ENCODE data around the gene PIGW. TPM values are rescaled to one million over a fixed set of nuclear protein-coding genes. Genes with fewer than 3 reads are reported as not detected.

The PIGW gene
- total and polyA plus RNA-seq, 4 donors = 5.2 to 11.6 (median 8.6) TPM

- Histone ChIP-seq H3K27ac (ENCODE audit: low read depth, low read length) (no peak overlapping the region), H3K4me3 (ENCODE audit: low read depth, low read length) (no peak overlapping the region), H3K9me3 (ENCODE audit: control insufficient read depth, insufficient read depth, low read length) (no peaks in the 10 kb centered on the region), H3K36me3 (ENCODE audit: control insufficient read depth, insufficient read depth, low read length) (no peaks in the 10 kb centered on the region), H3K27me3 (ENCODE audit: control insufficient read depth, insufficient read depth, low read length) (no peaks in the 10 kb centered on the region), H3K4me1 (ENCODE audit: control insufficient read depth, insufficient read depth, low read length) (peaks cover 24% of the 10 kb centered on the region)
- DNase-seq (ENCODE audit: low read depth in 4 of 6, low spot score in 6 of 6) = no peak
- 100% methylated on average over 13 of the region's 15 CpGs for WGBS (ENCODE audit: insufficient coverage)
These were observed 8.0 kb downstream of the PIGW start for GRCh38 chr17:36542755-36543154.

- peak in 3 of 6 donors; percentile 29 to 69 (median 49) for DNase-seq (ENCODE audit: low read depth in 4 of 6, low spot score in 6 of 6)
- Histone ChIP-seq H3K4me1 (ENCODE audit: control insufficient read depth, insufficient read depth, low read length) (peaks cover 24% of the 10 kb centered on the region), H3K27ac (ENCODE audit: low read depth, low read length) (peak overlapping the region; percentile 98), H3K27me3 (ENCODE audit: control insufficient read depth, insufficient read depth, low read length) (no peaks in the 10 kb centered on the region), H3K4me3 (ENCODE audit: low read depth, low read length) (peak overlapping the region; percentile 97), H3K36me3 (ENCODE audit: control insufficient read depth, insufficient read depth, low read length) (no peaks in the 10 kb centered on the region), H3K9me3 (ENCODE audit: control insufficient read depth, insufficient read depth, low read length) (no peaks in the 10 kb centered on the region)
- 0% methylated on average over 10 of the region's 10 CpGs for WGBS (ENCODE audit: insufficient coverage)
These were observed 9.2 kb downstream of the PIGW start for GRCh38 chr17:36544044-36544306.

- DNase-seq (ENCODE audit: low read depth in 4 of 6, low spot score in 6 of 6) = peak; percentile 71 to 98 (median 87)
- no peaks in the 10 kb centered on the region for H3K36me3 ChIP-seq (ENCODE audit: control insufficient read depth, insufficient read depth, low read length)
- H3K4me1 ChIP-seq (ENCODE audit: control insufficient read depth, insufficient read depth, low read length) = peaks cover 24% of the 10 kb centered on the region
- no peaks in the 10 kb centered on the region for H3K9me3 ChIP-seq (ENCODE audit: control insufficient read depth, insufficient read depth, low read length)
- H3K4me3 ChIP-seq (ENCODE audit: low read depth, low read length) = peak within 1 kb of the TSS; percentile 97
- H3K27me3 ChIP-seq (ENCODE audit: control insufficient read depth, insufficient read depth, low read length) = no peaks in the 10 kb centered on the region
- WGBS (ENCODE audit: insufficient coverage) = under 1% methylated on average over 62 of the region's 71 CpGs
- peak within 1 kb of the TSS; percentile 98 for H3K27ac ChIP-seq (ENCODE audit: low read depth, low read length)
These were observed 9.7 kb downstream of the PIGW start, which contains the start of gene GGNBP2 for GRCh38 chr17:36544307-36545076. GGNBP2 (plus strand) TSS chr17:36544919; CDS start chr17:36545725, 806 bp downstream.

- H3K36me3 ChIP-seq (ENCODE audit: control insufficient read depth, insufficient read depth, low read length) = no peaks in the 10 kb centered on the region
- no peaks in the 10 kb centered on the region for H3K27me3 ChIP-seq (ENCODE audit: control insufficient read depth, insufficient read depth, low read length)
- DNase-seq (ENCODE audit: low read depth in 4 of 6, low spot score in 6 of 6) = no peak
- peaks cover 24% of the 10 kb centered on the region for H3K4me1 ChIP-seq (ENCODE audit: control insufficient read depth, insufficient read depth, low read length)
- no peaks in the 10 kb centered on the region for H3K9me3 ChIP-seq (ENCODE audit: control insufficient read depth, insufficient read depth, low read length)
- peak overlapping the region; percentile 97 for H3K4me3 ChIP-seq (ENCODE audit: low read depth, low read length)
- WGBS (ENCODE audit: insufficient coverage) = 0% methylated on average over 26 of the region's 38 CpGs
- peak overlapping the region; percentile 98 for H3K27ac ChIP-seq (ENCODE audit: low read depth, low read length)
These were observed 10.3 kb downstream of the PIGW start for GRCh38 chr17:36545077-36545464.

- Histone ChIP-seq H3K9me3 (ENCODE audit: control insufficient read depth, insufficient read depth, low read length) (no peaks in the 10 kb centered on the region), H3K36me3 (ENCODE audit: control insufficient read depth, insufficient read depth, low read length) (no peaks in the 10 kb centered on the region), H3K27me3 (ENCODE audit: control insufficient read depth, insufficient read depth, low read length) (no peaks in the 10 kb centered on the region), H3K4me3 (ENCODE audit: low read depth, low read length) (peak overlapping the region; percentile 97), H3K4me1 (ENCODE audit: control insufficient read depth, insufficient read depth, low read length) (peaks cover 24% of the 10 kb centered on the region), H3K27ac (ENCODE audit: low read depth, low read length) (peak overlapping the region; percentile 98)
- DNase-seq (ENCODE audit: low read depth in 4 of 6, low spot score in 6 of 6) = peak; percentile 81 to 99 (median 94)
- WGBS (ENCODE audit: insufficient coverage) = under 1% methylated on average over 37 of the region's 60 CpGs
These were observed 11.0 kb downstream of the PIGW start for GRCh38 chr17:36545465-36546417.

GRCh38 chr17:36546418-36547093 lies 11.8 kb downstream of the PIGW start:
- Histone ChIP-seq H3K27ac (ENCODE audit: low read depth, low read length) (peak overlapping the region; percentile 98), H3K4me3 (ENCODE audit: low read depth, low read length) (peak overlapping the region; percentile 97), H3K9me3 (ENCODE audit: control insufficient read depth, insufficient read depth, low read length) (no peaks in the 10 kb centered on the region), H3K4me1 (ENCODE audit: control insufficient read depth, insufficient read depth, low read length) (peaks cover 24% of the 10 kb centered on the region), H3K27me3 (ENCODE audit: control insufficient read depth, insufficient read depth, low read length) (no peaks in the 10 kb centered on the region), H3K36me3 (ENCODE audit: control insufficient read depth, insufficient read depth, low read length) (no peaks in the 10 kb centered on the region)
- WGBS (ENCODE audit: insufficient coverage) = 49% methylated on average over 5 of the region's 7 CpGs
- DNase-seq (ENCODE audit: low read depth in 4 of 6, low spot score in 6 of 6) = no peak

GRCh38 chr17:36547776-36548175 lies 13.0 kb downstream of the PIGW start:
- H3K4me3 ChIP-seq (ENCODE audit: low read depth, low read length) = no peak overlapping the region

GRCh38 chr17:36550491-36551417 lies 16.0 kb downstream of the PIGW start:
- Histone ChIP-seq H3K27ac (ENCODE audit: low read depth, low read length) (no peak overlapping the region), H3K36me3 (ENCODE audit: control insufficient read depth, insufficient read depth, low read length) (no peaks in the 10 kb centered on the region), H3K4me1 (ENCODE audit: control insufficient read depth, insufficient read depth, low read length) (peaks cover 4% of the 10 kb centered on the region), H3K9me3 (ENCODE audit: control insufficient read depth, insufficient read depth, low read length) (no peaks in the 10 kb centered on the region), H3K27me3 (ENCODE audit: control insufficient read depth, insufficient read depth, low read length) (no peaks in the 10 kb centered on the region), H3K4me3 (ENCODE audit: low read depth, low read length) (no peak overlapping the region)
- DNase-seq (ENCODE audit: low read depth in 4 of 6, low spot score in 6 of 6) = no peak
- 93% methylated on average over 6 of the region's 8 CpGs for WGBS (ENCODE audit: insufficient coverage)

More at GRCh38 chr17:36547776-36548175, 13.0 kb downstream of the PIGW start:
- Histone ChIP-seq H3K27ac (ENCODE audit: low read depth, low read length) (no peak overlapping the region), H3K36me3 (ENCODE audit: control insufficient read depth, insufficient read depth, low read length) (no peaks in the 10 kb centered on the region), H3K4me1 (ENCODE audit: control insufficient read depth, insufficient read depth, low read length) (peaks cover 23% of the 10 kb centered on the region), H3K27me3 (ENCODE audit: control insufficient read depth, insufficient read depth, low read length) (no peaks in the 10 kb centered on the region), H3K9me3 (ENCODE audit: control insufficient read depth, insufficient read depth, low read length) (no peaks in the 10 kb centered on the region)
- DNase-seq (ENCODE audit: low read depth in 4 of 6, low spot score in 6 of 6) = no peak

GRCh38 chr17:36553459-36553858 lies 18.7 kb downstream of the PIGW start:
- Histone ChIP-seq H3K27ac (ENCODE audit: low read depth, low read length) (no peak overlapping the region), H3K4me3 (ENCODE audit: low read depth, low read length) (no peak overlapping the region), H3K27me3 (ENCODE audit: control insufficient read depth, insufficient read depth, low read length) (no peaks in the 10 kb centered on the region), H3K9me3 (ENCODE audit: control insufficient read depth, insufficient read depth, low read length) (no peaks in the 10 kb centered on the region), H3K4me1 (ENCODE audit: control insufficient read depth, insufficient read depth, low read length) (no peaks in the 10 kb centered on the region), H3K36me3 (ENCODE audit: control insufficient read depth, insufficient read depth, low read length) (peaks cover 17% of the 10 kb centered on the region)
- no peak for DNase-seq (ENCODE audit: low read depth in 4 of 6, low spot score in 6 of 6)
- 100% methylated on average over 1 of the region's 3 CpGs for WGBS (ENCODE audit: insufficient coverage)
